GM19240 (cell line): ENCODE data around the gene PDGFB.

Experiments
- DNase-seq: peaks from one replicate; pipeline ENCODE4 v3.0.0; 2011; ENCODE audit warnings: low spot score; ENCODE audit not compliant: insufficient read length

Gene PDGFB

GRCh38 chr22:39240831-39241793, 3.7 kb downstream of the PDGFB start:
- no peak for DNase-seq

- DNase-seq, result no peak
Measured at GRCh38 chr22:39239561-39240423, 5.0 kb downstream of the PDGFB start.

GRCh38 chr22:39238966-39239505, 5.7 kb downstream of the PDGFB start:
- DNase-seq, result no peak

- DNase-seq, result no peak
Measured at GRCh38 chr22:39238561-39238960, 6.2 kb downstream of the PDGFB start.

- DNase-seq, result no peak
Measured at GRCh38 chr22:39238101-39238466, 6.7 kb downstream of the PDGFB start.

- DNase-seq, result no peak
Measured at GRCh38 chr22:39237318-39238100, 7.3 kb downstream of the PDGFB start.

GRCh38 chr22:39236321-39237317, 8.2 kb downstream of the PDGFB start:
- DNase-seq, result peak; percentile 61

GRCh38 chr22:39234867-39235687, 9.7 kb downstream of the PDGFB start:
- DNase-seq, result no peak

- no peak for DNase-seq
Measured at GRCh38 chr22:39234472-39234787, 10.4 kb downstream of the PDGFB start.

- no peak for DNase-seq
Measured at GRCh38 chr22:39233710-39234471, 10.9 kb downstream of the PDGFB start.

- no peak for DNase-seq
Measured at GRCh38 chr22:39232806-39233709, 11.7 kb downstream of the PDGFB start.

- no peak for DNase-seq
Measured at GRCh38 chr22:39232246-39232645, 12.5 kb downstream of the PDGFB start.

GRCh38 chr22:39231197-39231950, 13.4 kb downstream of the PDGFB start:
- DNase-seq, result no peak

- no peak for DNase-seq
Measured at GRCh38 chr22:39230261-39231196, 14.3 kb downstream of the PDGFB start.

GRCh38 chr22:39229688-39230260, 15.0 kb downstream of the PDGFB start:
- no peak for DNase-seq
